HepG2 (cell line): ENCODE measurements around the gene LATS2. TPM values are rescaled to one million over a fixed set of nuclear protein-coding genes. Genes with fewer than 3 reads are reported as not detected.

Experiments
- AHDC1 ChIP-seq: sonication (generic); formaldehyde crosslinking; IDR thresholded peaks from 2 replicates; pipeline ENCODE4 v1.5.1; 2020; ENCODE audit warnings: mild to moderate bottlenecking, missing genetic modification reagents, borderline replicate concordance
- FOXA3 ChIP-seq: IDR thresholded peaks from 2 replicates; pipeline ENCODE4 v1.6.1; 2016; ENCODE audit warnings: missing genetic modification reagents, missing compliant biosample characterization
- GTF2F1 ChIP-seq: fragments of 150-350 bp; IDR thresholded peaks from 2 replicates; pipeline ENCODE4 v1.6.1; 2014; ENCODE audit warnings: low read length
- HCFC1 ChIP-seq: fragments of 150-350 bp; IDR thresholded peaks from 2 replicates; pipeline ENCODE4 v1.6.1; 2014; ENCODE audit warnings: low read depth, low read length
- IRF2 ChIP-seq: IDR thresholded peaks from 2 replicates; pipeline ENCODE4 v1.6.1; 2018; ENCODE audit warnings: missing genetic modification reagents, missing compliant biosample characterization
- KDM1A ChIP-seq: IDR thresholded peaks from 2 replicates; pipeline ENCODE4 v1.6.1; 2016; ENCODE audit warnings: missing compliant biosample characterization
- MXI1 ChIP-seq: IDR thresholded peaks from 3 replicates; pipeline ENCODE4 v1.6.1; 2012; ENCODE audit warnings: low read depth, low read length, inconsistent platforms, borderline replicate concordance
- RBM39 ChIP-seq: fragments of 200-400 bp; formaldehyde crosslinking; IDR thresholded peaks from one replicate; pipeline ENCODE4 v1.6.1; 2018; ENCODE audit warnings: antibody characterized with exemption, mild to moderate bottlenecking, low read depth, low read length; ENCODE audit not compliant: poor library complexity, severe bottlenecking
- SKI ChIP-seq: fragments of 450-650 bp; IDR thresholded peaks from one replicate; pipeline ENCODE4 v1.6.1; 2018; ENCODE audit warnings: mild to moderate bottlenecking; ENCODE audit not compliant: partially characterized antibody
- THAP9 ChIP-seq: sonication (generic); formaldehyde crosslinking; IDR thresholded peaks from 2 replicates; pipeline ENCODE4; 2020; ENCODE audit warnings: missing genetic modification reagents, mild to moderate bottlenecking, borderline replicate concordance
- ZBED4 ChIP-seq: sonication (generic); formaldehyde crosslinking; IDR thresholded peaks from 2 replicates; pipeline ENCODE4 v1.4.0; 2020; ENCODE audit warnings: missing genetic modification reagents, borderline replicate concordance
- ZEB1 ChIP-seq: IDR thresholded peaks from 2 replicates; pipeline ENCODE4 v1.6.1; 2012; ENCODE audit warnings: mild to moderate bottlenecking, low read depth, inconsistent platforms; ENCODE audit not compliant: insufficient replicate concordance
- ZNF3 ChIP-seq: IDR thresholded peaks from 2 replicates; pipeline ENCODE4 v1.7.0; 2017; ENCODE audit warnings: inconsistent platforms
- polyA plus RNA-seq, 8 experiments: library from polyadenylated mRNA; depleted of rRNA in 3 of 8; stranded (reverse) in 7 of 8; unstranded in 1 of 8; fragments of >200 nt; fragmentation: Illumina TruSeq in 4 of 8; extraction: Trizol in 4 of 8; gene quantifications; 2 replicates each; pipeline versions ENCODE4 v1.2.1 to v1.2.3, GENCODE V29; 2011 to 2016; ENCODE audit warnings: low read depth in 4 of 8, missing spikeins in 1 of 8, mixed read lengths in 1 of 8; ENCODE audit not compliant: insufficient read depth in 1 of 8
- total RNA-seq, 5 experiments: library from RNA; depleted of rRNA; stranded (reverse); fragments of >200 nt; fragmentation: Illumina TruSeq; extraction: Trizol; gene quantifications; 2 replicates each; pipeline ENCODE4 v1.2.3, GENCODE V29; 2016; ENCODE audit warnings: low read depth in 1 of 5
- TF ChIP-seq, protein P1 (sequence below): sonication (generic); formaldehyde crosslinking; IDR thresholded peaks from 2 replicates; pipeline ENCODE4 v1.5.0; 2020; ENCODE audit warnings: mild to moderate bottlenecking, missing genetic modification reagents, moderate library complexity

Gene LATS2
- total and polyA plus RNA-seq, 2 of the 13 experiments (the other 11 are each of a cell fraction or from before 2014, with no cell fraction given), result 7.3 to 8.5 TPM

GRCh38 chr13:21061029-21061763 lies at the start of gene LATS2 (continued):
- TF ChIP-seq MXI1 (peak; percentile 68; the same call in 2 of the 3 replicates), KDM1A (CRISPR knock-in tag) (peak; percentile 7; the same call in 1 of the 2 replicates), THAP9 (CRISPR knock-in tag) (no peak), GTF2F1 (no peak), SKI (peak; percentile 75), ZEB1 (no peak), FOXA3 (CRISPR knock-in tag) (peak; percentile 38; the same call in 1 of the 2 replicates), HCFC1 (no peak), ZNF3 (no peak), IRF2 (CRISPR knock-in tag) (peak; percentile 62; the same call in 1 of the 2 replicates), ZBED4 (CRISPR knock-in tag) (no peak; the same call in 1 of the 2 replicates), RBM39 (peak; percentile 60), AHDC1 (CRISPR knock-in tag) (0 out of 2 replicates have a peak, but pooled peaks have one; percentile 21)
- TF ChIP-seq, protein P1, sequence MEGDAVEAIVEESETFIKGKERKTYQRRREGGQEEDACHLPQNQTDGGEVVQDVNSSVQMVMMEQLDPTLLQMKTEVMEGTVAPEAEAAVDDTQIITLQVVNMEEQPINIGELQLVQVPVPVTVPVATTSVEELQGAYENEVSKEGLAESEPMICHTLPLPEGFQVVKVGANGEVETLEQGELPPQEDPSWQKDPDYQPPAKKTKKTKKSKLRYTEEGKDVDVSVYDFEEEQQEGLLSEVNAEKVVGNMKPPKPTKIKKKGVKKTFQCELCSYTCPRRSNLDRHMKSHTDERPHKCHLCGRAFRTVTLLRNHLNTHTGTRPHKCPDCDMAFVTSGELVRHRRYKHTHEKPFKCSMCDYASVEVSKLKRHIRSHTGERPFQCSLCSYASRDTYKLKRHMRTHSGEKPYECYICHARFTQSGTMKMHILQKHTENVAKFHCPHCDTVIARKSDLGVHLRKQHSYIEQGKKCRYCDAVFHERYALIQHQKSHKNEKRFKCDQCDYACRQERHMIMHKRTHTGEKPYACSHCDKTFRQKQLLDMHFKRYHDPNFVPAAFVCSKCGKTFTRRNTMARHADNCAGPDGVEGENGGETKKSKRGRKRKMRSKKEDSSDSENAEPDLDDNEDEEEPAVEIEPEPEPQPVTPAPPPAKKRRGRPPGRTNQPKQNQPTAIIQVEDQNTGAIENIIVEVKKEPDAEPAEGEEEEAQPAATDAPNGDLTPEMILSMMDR (CRISPR knock-in tag), result peak; percentile 57
